ENCODE measurements around the gene ENTREP1.
"Not testable (repeated sequence)": the region's sequence is repeated elsewhere in the genome, so short reads cannot be mapped to it uniquely, and the experiment has no call there.

The ENTREP1 gene

GRCh38 chr9:69439654-69440053, 114.6 kb downstream of the ENTREP1 start:
- not testable (repeated sequence) for H2AFZ ChIP-seq (ENCODE audit: low read length); H3K9ac ChIP-seq (ENCODE audit: low read depth, low read length, poor library complexity); H3K14ac ChIP-seq (ENCODE audit: low read length); H2BK5ac ChIP-seq (ENCODE audit: low read length); DNase-seq (ENCODE audit: low spot score); H3K36me3 ChIP-seq (replicated peaks in 1 of 2; ENCODE audit: control insufficient read depth in 2 of 2, insufficient read depth in 2 of 2, low read length in 2 of 2); H3K23ac ChIP-seq (ENCODE audit: low read depth, low read length, poor library complexity); H2AK5ac ChIP-seq (ENCODE audit: low read depth, low read length); H3K4me2 ChIP-seq (ENCODE audit: insufficient read depth, low read length, poor library complexity, severe bottlenecking); H4K91ac ChIP-seq (ENCODE audit: low read depth, low read length, poor library complexity); H3K27me3 ChIP-seq (ENCODE audit: control insufficient read depth in 3 of 3, insufficient read depth in 3 of 3, low read depth in 1 of 3, low read length in 3 of 3); H3K9me3 ChIP-seq (replicated peaks in 1 of 2; ENCODE audit: control insufficient read depth in 2 of 2, insufficient read depth in 1 of 2, low read depth in 1 of 2, low read length in 2 of 2); H2BK120ac ChIP-seq (ENCODE audit: low read depth, low read length); H3K18ac ChIP-seq (ENCODE audit: low read length); H2BK12ac ChIP-seq (ENCODE audit: low read length); H3K4me3 ChIP-seq (ENCODE audit: low read length in 2 of 2); H4K8ac ChIP-seq (ENCODE audit: low read depth, low read length); H3K79me1 ChIP-seq (ENCODE audit: low read depth, low read length); H3K4ac ChIP-seq (ENCODE audit: low read length); H2BK15ac ChIP-seq (ENCODE audit: low read length); H3K27ac ChIP-seq (replicated peaks; ENCODE audit: low read length)
- WGBS, 2 donors (ENCODE audit: extremely low coverage in 2 of 2, insufficient read length in 2 of 2, insufficient replicate concordance in 1 of 2): no CpG with 5 or more reads among the region's 4 CpGs
- peaks cover 0 to 11% of the 10 kb centered on the region in 2 donors for H3K4me1 ChIP-seq (ENCODE audit: control insufficient read depth in 2 of 2, insufficient read depth in 1 of 2, low read depth in 1 of 2, low read length in 2 of 2)

DNA sequence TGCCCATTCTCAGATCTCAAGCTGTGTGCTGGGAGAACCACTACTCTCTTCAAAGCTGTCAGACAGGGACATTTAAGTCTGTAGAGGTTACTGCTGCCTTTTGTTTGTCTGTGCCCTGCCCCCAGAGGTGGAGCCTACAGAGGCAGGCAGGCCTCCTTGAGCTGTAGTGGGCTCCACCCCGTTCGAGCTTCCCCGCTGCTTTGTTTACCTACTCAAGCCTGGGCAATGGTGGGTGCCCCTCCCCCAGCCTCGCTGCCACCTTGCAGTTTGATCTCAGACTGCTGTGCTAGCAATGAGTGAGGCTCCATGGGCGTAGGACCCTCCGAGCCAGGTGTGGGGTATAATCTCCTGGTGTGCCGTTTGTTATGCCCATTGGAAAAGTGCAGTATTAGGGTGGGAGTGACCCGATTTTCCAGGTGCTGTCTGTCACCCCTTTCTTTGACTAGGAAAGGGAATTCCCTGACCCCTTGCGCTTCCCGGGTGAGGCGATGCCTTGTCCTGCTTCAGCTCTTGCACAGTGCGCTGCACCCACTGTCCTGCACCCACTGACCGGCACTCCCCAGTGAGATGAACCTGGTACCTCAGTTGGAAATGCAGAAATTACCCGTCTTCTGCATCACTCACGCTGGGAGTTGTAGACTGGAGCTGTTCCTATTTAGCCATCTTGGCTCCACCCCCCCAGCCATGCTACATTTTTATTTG, 115.4 kb downstream of the ENTREP1 start:
- peaks cover 4 to 12% of the 10 kb centered on the region in 2 donors for H3K4me1 ChIP-seq (ENCODE audit: control insufficient read depth in 2 of 2, insufficient read depth in 1 of 2, low read depth in 1 of 2, low read length in 2 of 2)
- H2BK120ac ChIP-seq (ENCODE audit: low read depth, low read length); H4K91ac ChIP-seq (ENCODE audit: low read depth, low read length, poor library complexity); H3K23ac ChIP-seq (ENCODE audit: low read depth, low read length, poor library complexity); H3K18ac ChIP-seq (ENCODE audit: low read length); H3K4ac ChIP-seq (ENCODE audit: low read length); H2BK5ac ChIP-seq (ENCODE audit: low read length); H2AK5ac ChIP-seq (ENCODE audit: low read depth, low read length); H3K27ac ChIP-seq (replicated peaks; ENCODE audit: low read length); H2AFZ ChIP-seq (ENCODE audit: low read length); H3K27me3 ChIP-seq (ENCODE audit: control insufficient read depth in 3 of 3, insufficient read depth in 3 of 3, low read depth in 1 of 3, low read length in 3 of 3); H3K4me2 ChIP-seq (ENCODE audit: insufficient read depth, low read length, poor library complexity, severe bottlenecking); H3K4me3 ChIP-seq (ENCODE audit: low read length in 2 of 2); H3K79me1 ChIP-seq (ENCODE audit: low read depth, low read length); H2BK15ac ChIP-seq (ENCODE audit: low read length); H3K36me3 ChIP-seq (replicated peaks in 1 of 2; ENCODE audit: control insufficient read depth in 2 of 2, insufficient read depth in 2 of 2, low read length in 2 of 2); H3K14ac ChIP-seq (ENCODE audit: low read length); DNase-seq (ENCODE audit: low spot score); H3K9me3 ChIP-seq (replicated peaks in 1 of 2; ENCODE audit: control insufficient read depth in 2 of 2, insufficient read depth in 1 of 2, low read depth in 1 of 2, low read length in 2 of 2); H3K9ac ChIP-seq (ENCODE audit: low read depth, low read length, poor library complexity); H2BK12ac ChIP-seq (ENCODE audit: low read length); H4K8ac ChIP-seq (ENCODE audit: low read depth, low read length): not testable (repeated sequence)
- WGBS, 2 donors (ENCODE audit: extremely low coverage in 2 of 2, insufficient read length in 2 of 2, insufficient replicate concordance in 1 of 2): no CpG with 5 or more reads among the region's 15 CpGs
